ENCODE data around the gene LHFPL3.
"Not testable (repeated sequence)": the region's sequence is repeated elsewhere in the genome, so short reads cannot be mapped to it uniquely, and the experiment has no call there.

LHFPL3 gene

GRCh38 chr7:104482362-104483037, 154.1 kb downstream of the LHFPL3 start:
- no peak for DNase-seq (ENCODE audit: low read depth)

GRCh38 chr7:104486931-104487330, 158.5 kb downstream of the LHFPL3 start:
- DNase-seq (ENCODE audit: low read depth): no peak

- DNase-seq (ENCODE audit: low read depth): no peak
Measured at GRCh38 chr7:104487642-104488041, 159.2 kb downstream of the LHFPL3 start.

- DNase-seq (ENCODE audit: low read depth): no peak
Measured at GRCh38 chr7:104497379-104497967, 169.1 kb downstream of the LHFPL3 start.

- DNase-seq (ENCODE audit: low read depth): no peak
Measured at GRCh38 chr7:104499975-104500374, 171.6 kb downstream of the LHFPL3 start.

GRCh38 chr7:104509874-104510273, 181.5 kb downstream of the LHFPL3 start:
- DNase-seq (ENCODE audit: low read depth): no peak

GRCh38 chr7:104524853-104525252, 196.4 kb downstream of the LHFPL3 start:
- no peak for DNase-seq (ENCODE audit: low read depth)

GRCh38 chr7:104528142-104528541, 199.7 kb downstream of the LHFPL3 start:
- no peak for DNase-seq (ENCODE audit: low read depth)

GRCh38 chr7:104529567-104529966, 201.2 kb downstream of the LHFPL3 start:
- DNase-seq (ENCODE audit: low read depth): no peak

- no peak for DNase-seq (ENCODE audit: low read depth)
Measured at GRCh38 chr7:104530251-104530650, 201.8 kb downstream of the LHFPL3 start.

GRCh38 chr7:104534149-104534548, 205.7 kb downstream of the LHFPL3 start:
- DNase-seq (ENCODE audit: low read depth): no peak

GRCh38 chr7:104535841-104536240, 207.4 kb downstream of the LHFPL3 start:
- DNase-seq (ENCODE audit: low read depth): no peak

- no peak for DNase-seq (ENCODE audit: low read depth)
Measured at GRCh38 chr7:104536956-104537355, 208.6 kb downstream of the LHFPL3 start.

GRCh38 chr7:104538152-104538551, 209.7 kb downstream of the LHFPL3 start:
- no peak for DNase-seq (ENCODE audit: low read depth)

GRCh38 chr7:104541897-104542296, 213.5 kb downstream of the LHFPL3 start:
- no peak for DNase-seq (ENCODE audit: low read depth)

- no peak for DNase-seq (ENCODE audit: low read depth)
Measured at GRCh38 chr7:104548861-104549260, 220.5 kb downstream of the LHFPL3 start.

- DNase-seq (ENCODE audit: low read depth): no peak
Measured at GRCh38 chr7:104550362-104550761, 222.0 kb downstream of the LHFPL3 start.

- DNase-seq (ENCODE audit: low read depth): no peak
Measured at GRCh38 chr7:104551226-104551625, 222.8 kb downstream of the LHFPL3 start.

GRCh38 chr7:104552102-104552501, 223.7 kb downstream of the LHFPL3 start:
- no peak for DNase-seq (ENCODE audit: low read depth)

GRCh38 chr7:104553074-104553473, 224.7 kb downstream of the LHFPL3 start:
- DNase-seq (ENCODE audit: low read depth): no peak

- not testable (repeated sequence) for DNase-seq (ENCODE audit: low read depth)
Measured at GRCh38 chr7:104563350-104563901, 235.0 kb downstream of the LHFPL3 start.

GRCh38 chr7:104569751-104570150, 241.3 kb downstream of the LHFPL3 start:
- no peak for DNase-seq (ENCODE audit: low read depth)

GRCh38 chr7:104572554-104572953, 244.2 kb downstream of the LHFPL3 start:
- no peak for DNase-seq (ENCODE audit: low read depth)

GRCh38 chr7:104584620-104585019, 256.2 kb downstream of the LHFPL3 start:
- DNase-seq (ENCODE audit: low read depth): no peak
